ENCODE data around the gene SYNGR2.

DNA sequence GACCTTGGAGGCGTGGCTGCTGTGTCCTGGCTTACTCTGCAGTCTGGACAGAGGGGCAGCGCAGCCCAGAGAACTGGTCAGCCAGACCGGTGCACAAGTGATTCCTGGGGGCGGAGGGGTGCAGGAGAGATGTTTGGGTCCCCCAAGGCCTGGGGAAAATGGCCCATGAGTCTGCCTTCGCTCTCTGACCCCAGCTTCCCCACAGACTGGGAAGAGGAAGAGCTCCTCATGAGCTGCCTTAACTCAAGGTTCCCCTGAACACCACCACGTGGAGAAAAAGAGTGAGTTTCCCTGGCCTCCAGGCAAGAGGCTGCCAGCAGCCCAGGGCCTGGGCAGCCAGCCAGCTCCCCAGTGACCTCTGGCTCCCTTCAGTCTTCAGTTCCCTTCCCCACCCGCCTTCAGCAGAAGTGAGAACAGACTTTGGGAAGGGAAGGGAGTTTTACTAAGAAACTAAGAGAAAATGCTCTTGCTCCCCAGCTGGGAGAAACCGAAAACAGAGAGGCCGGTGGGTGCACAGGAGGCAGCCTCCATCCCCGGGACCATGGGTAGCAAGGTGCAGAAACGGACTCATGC is 24.1 kb upstream of the SYNGR2 start:
- TF ChIP-seq POLR2A (IDR thresholded peaks at IDR 0.05) (no peak), CTCF (IDR thresholded peaks at IDR 0.05) (peak in 1 of 5 experiments; percentile 42), EP300 (IDR thresholded peaks at IDR 0.05) (peak in 1 of 2 donors; percentile 80)

Measured in tibial nerve (tissue), 4 donors.